Uterus (tissue), 2 donors: ENCODE measurements around the gene ZNF529.

Experiments used
- CTCF ChIP-seq, 4 experiments: fragments of 200-600 bp in 2 of 4; fragments of 450-650 bp in 2 of 4; sonication (generic) in 2 of 4; IDR thresholded peaks; one replicate each; pipeline ENCODE4 v1.5.1; 2016 to 2019; ENCODE audit warnings: antibody characterized with exemption in 4 of 4, mild to moderate bottlenecking in 2 of 4, moderate library complexity in 1 of 4
- POLR2A ChIP-seq, 2 donors: fragments of 450-650 bp; IDR thresholded peaks; one replicate each; pipeline ENCODE4 v1.6.1; 2016; ENCODE audit warnings: antibody characterized with exemption in 2 of 2, mild to moderate bottlenecking in 1 of 2, moderate library complexity in 1 of 2

GRCh38 chr19:36508325-36508724 is 64.8 kb downstream of the ZNF529 start:
- TF ChIP-seq CTCF (IDR thresholded peaks at IDR 0.05), result no peak
- no peak for TF ChIP-seq POLR2A (IDR thresholded peaks at IDR 0.05)
